Neuron (in vitro differentiated cells): Measurements from ENCODE around the gene MROH7.

Experiments
- H2AFZ ChIP-seq: one replicate; pipeline ENCODE4 v1.6.1; 2013; ENCODE audit warnings: low read depth, mild to moderate bottlenecking, inconsistent platforms, low read length, moderate library complexity
- H3K27me3 ChIP-seq: one replicate; pipeline ENCODE4 v1.6.1; 2013; ENCODE audit warnings: low read length; ENCODE audit not compliant: insufficient read depth
- H3K36me3 ChIP-seq: one replicate; pipeline ENCODE4 v1.6.1; 2013; ENCODE audit warnings: low read length; ENCODE audit not compliant: insufficient read depth
- H3K4me1 ChIP-seq: one replicate; pipeline ENCODE4 v1.6.1; 2013; ENCODE audit warnings: low read length; ENCODE audit not compliant: insufficient read depth
- H3K4me3 ChIP-seq: 2 replicates; pipeline ENCODE4 v1.5.1; 2013; ENCODE audit warnings: mild to moderate bottlenecking, low read length, moderate library complexity
- H3K9me3 ChIP-seq: one replicate; pipeline ENCODE4 v1.6.1; 2013; ENCODE audit warnings: low read length

MROH7 gene

DNA sequence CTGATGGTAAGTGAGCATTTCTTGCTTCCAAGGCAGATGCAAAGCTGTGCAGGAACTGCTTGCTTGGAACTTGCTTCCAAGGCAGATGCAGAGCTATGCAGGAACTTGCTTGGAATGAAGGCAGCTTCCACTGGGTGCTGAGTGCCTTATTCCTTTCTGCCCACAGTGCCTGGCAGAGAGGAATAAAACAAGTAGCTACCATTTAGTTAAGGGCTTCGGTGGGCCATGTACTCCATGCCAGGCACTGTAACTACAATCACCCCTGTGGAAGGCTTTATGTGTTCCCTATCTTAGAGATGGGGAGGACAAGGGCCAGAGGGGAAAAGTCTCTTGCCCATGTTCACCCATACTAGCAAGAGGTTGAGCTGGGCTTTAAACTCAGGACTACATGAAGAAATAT is 8.3 kb downstream of the MROH7 start:
- Histone ChIP-seq H3K27me3 (peaks cover 4% of the 10 kb centered on the region), H3K4me3 (no peak overlapping the region), H2AFZ (no peak overlapping the region), H3K9me3 (no peaks in the 10 kb centered on the region), H3K4me1 (no peaks in the 10 kb centered on the region), H3K36me3 (no peaks in the 10 kb centered on the region)

DNA sequence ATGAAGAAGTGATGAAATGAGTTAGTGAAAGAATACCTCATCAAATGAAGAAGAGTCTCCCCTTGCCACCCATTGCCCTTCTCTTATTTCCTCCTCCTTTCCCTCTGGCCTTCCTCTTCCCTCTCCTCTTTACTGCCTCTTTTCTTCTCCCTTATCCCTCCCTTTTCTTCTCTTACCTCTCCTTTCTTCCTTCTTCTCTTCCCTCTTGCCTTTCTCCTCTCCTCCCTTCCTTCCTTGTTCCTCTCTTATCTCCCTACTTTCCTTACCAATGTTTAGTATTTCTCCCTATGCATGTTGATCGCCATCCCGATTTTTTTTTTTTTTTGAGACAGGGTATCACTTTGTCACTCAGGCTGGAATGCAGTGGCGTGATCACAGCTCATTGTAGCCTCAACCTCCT is 8.8 kb downstream of the MROH7 start:
- no peak overlapping the region for H3K4me3 ChIP-seq
- no peaks in the 10 kb centered on the region for H3K9me3 ChIP-seq
- H3K4me1 ChIP-seq = no peaks in the 10 kb centered on the region
- H3K27me3 ChIP-seq = peaks cover 4% of the 10 kb centered on the region
- H2AFZ ChIP-seq = no peak overlapping the region
- H3K36me3 ChIP-seq = no peaks in the 10 kb centered on the region

DNA sequence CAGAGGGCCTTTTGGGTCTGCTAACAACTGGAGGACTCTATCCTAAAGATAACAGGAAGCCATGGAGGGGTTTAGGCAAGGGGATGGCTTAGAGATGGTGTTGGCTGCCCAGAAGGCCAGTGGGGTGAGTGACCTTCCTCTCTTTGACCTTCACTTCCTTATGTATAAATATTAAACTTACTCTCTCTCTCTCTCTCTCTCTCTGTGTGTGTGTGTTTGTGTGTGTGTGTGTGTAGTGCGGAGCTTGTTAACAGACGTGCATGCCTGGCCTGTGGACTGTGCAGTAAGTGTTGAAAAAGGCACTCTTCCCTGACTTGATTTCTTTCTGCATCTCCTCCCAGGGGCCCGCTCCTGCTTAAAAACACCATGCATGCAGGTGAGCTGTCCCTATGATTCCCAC is 10.0 kb downstream of the MROH7 start:
- no peaks in the 10 kb centered on the region for H3K36me3 ChIP-seq
- H3K9me3 ChIP-seq = no peaks in the 10 kb centered on the region
- H3K4me3 ChIP-seq = no peak overlapping the region
- no peaks in the 10 kb centered on the region for H3K4me1 ChIP-seq
- no peak overlapping the region for H2AFZ ChIP-seq
- H3K27me3 ChIP-seq = peaks cover 4% of the 10 kb centered on the region

DNA sequence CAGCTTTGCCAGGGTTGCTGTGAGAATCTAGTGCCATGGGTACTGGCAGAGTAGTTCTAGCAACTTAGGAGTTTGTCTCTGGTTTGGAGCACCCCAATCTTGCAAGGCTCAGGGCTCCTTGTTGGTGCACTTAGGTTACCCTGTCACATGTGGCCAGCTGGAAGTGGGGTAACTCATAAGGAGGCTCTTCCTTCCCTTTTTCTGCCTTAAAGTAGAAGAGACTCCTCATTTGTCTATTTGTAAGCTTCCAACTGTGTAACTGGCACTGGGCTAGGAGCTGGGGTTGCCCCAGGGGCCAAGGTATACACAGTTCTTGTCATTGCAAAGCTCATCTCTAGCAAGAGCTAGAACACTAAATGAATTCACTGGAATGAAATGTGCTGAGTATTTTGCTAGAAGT is 10.6 kb downstream of the MROH7 start:
- no peaks in the 10 kb centered on the region for H3K4me1 ChIP-seq
- H3K36me3 ChIP-seq = no peaks in the 10 kb centered on the region
- no peaks in the 10 kb centered on the region for H3K9me3 ChIP-seq
- H3K4me3 ChIP-seq = no peak overlapping the region
- peaks cover 4% of the 10 kb centered on the region for H3K27me3 ChIP-seq
- no peak overlapping the region for H2AFZ ChIP-seq

DNA sequence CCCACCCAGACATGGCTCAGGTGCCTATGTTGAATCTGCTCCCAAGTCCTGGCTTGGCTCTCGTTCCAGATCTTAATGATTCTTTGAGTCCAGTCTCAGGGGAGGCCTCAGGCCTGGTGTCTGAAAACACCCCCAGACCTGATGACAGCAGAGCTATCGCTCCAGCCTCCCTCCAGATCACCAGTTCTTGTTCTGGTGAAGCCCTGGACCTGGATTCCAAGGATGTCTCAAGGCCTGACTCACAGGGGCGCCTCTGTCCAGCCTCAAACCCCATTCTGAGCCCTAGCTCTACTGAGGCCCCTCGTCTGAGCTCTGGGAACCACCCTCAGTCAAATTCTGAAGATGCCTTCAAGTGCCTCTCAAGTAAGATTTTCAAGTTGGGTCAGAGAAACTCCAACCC is 11.4 kb downstream of the MROH7 start:
- peaks cover 4% of the 10 kb centered on the region for H3K27me3 ChIP-seq
- H2AFZ ChIP-seq = no peak overlapping the region
- no peaks in the 10 kb centered on the region for H3K9me3 ChIP-seq
- H3K4me1 ChIP-seq = no peaks in the 10 kb centered on the region
- H3K4me3 ChIP-seq = no peak overlapping the region
- no peaks in the 10 kb centered on the region for H3K36me3 ChIP-seq

DNA sequence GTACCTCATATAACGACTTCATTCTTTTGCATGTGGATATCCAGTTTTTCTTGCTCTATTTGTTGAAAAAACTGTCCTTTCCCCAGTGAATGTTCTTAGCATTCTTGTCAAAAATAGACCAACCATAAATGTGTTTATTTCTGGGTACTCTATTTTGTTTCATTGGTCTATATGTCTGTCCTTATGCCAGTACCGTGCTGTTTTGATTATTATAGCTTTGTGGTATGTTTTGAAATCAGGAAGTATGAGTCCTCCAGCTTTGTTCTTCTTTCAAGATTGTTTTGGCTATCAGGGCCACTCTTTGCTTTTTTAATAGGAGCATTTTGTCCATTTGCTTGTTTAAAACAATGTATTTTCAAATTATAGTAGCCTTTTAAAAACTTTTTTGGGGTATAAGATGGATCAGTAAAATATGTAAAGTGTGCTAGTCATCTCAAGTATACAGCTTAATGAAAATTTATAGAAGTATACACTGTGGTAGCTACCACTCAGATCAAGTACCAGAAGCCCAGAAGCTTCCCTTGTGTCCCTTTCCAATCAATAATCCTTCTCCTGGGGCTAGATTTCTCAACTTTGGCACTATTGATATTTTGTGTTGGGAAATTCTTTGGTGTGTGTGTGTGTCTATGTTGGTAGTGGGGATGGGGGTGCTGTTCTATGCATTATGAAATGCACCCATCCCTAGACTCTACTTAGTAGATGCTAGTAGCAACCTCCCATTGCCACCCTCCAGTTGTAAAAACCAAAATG is 16.8 kb downstream of the MROH7 start:
- no peaks in the 10 kb centered on the region for H3K36me3 ChIP-seq
- H3K9me3 ChIP-seq = no peaks in the 10 kb centered on the region
- H3K27me3 ChIP-seq = no peaks in the 10 kb centered on the region
- H3K4me1 ChIP-seq = no peaks in the 10 kb centered on the region
- no peak overlapping the region for H3K4me3 ChIP-seq
- H2AFZ ChIP-seq = no peak overlapping the region

DNA sequence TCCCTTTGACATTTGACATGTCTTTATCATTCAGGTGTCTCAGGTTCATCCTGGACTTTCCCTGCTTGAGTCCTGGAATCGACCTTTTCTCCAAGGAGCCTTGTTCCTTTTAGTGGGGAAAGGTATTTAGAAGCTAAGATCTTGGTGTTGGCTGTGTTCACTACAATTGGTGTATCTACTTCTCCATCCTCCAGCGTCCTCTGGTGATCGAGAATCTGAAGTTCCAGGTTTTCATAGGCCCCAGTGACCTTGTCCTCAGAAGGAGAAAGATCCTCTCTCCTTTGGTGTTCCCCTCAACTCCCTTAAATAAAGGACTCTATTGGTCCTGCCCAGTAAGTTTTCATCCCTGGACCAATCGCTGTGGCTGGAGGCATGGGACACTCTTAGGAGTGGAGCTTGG is 22.1 kb downstream of the MROH7 start:
- Histone ChIP-seq H3K9me3 (no peaks in the 10 kb centered on the region), H3K27me3 (no peaks in the 10 kb centered on the region), H3K36me3 (no peaks in the 10 kb centered on the region), H2AFZ (no peak overlapping the region), H3K4me1 (no peaks in the 10 kb centered on the region), H3K4me3 (no peak overlapping the region)

DNA sequence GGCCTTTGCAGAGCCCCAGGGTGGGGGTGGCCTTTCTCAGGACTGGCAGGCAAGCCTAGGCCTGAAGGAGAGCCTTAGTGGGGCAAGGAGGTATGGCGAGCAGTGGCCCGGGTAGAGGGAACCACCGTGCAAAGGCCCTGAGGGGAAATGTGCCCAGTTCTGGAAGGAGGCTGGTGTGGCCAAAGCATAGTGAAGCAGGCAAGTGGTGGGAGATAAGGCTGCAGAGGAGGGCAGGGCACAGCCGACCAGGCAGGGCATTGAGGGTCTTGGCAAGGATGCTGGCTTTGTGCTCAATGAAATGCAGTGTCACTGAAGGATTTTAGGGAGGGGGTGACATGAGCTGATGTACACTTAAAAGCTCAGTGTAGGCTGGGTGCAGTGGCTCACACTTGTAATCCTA is 22.8 kb downstream of the MROH7 start:
- Histone ChIP-seq H2AFZ (no peak overlapping the region), H3K9me3 (no peaks in the 10 kb centered on the region), H3K4me1 (no peaks in the 10 kb centered on the region)

DNA sequence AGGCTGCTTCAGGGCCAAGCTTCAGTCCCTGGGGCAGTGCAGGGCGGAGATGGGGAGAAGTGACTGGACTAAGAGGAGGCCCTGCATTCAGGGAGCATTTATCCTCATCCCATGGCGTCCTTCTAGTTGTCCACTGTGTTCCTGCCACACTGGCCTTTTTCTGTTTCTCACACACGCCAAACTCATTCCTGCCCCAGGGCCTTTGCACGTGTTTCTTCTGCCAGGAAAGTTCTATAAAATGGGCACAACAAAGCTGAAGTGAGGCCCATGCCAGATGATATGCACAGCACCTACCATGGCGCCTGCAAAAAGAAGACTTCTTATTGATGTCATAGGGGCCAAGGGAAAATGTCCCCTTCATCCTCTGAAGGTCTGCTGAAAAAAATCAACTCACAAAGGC is 24.3 kb downstream of the MROH7 start:
- H3K4me1 ChIP-seq = no peaks in the 10 kb centered on the region
- H3K36me3 ChIP-seq = no peaks in the 10 kb centered on the region
- H3K9me3 ChIP-seq = no peaks in the 10 kb centered on the region
- H3K4me3 ChIP-seq = no peak overlapping the region
- no peak overlapping the region for H2AFZ ChIP-seq
- H3K27me3 ChIP-seq = no peaks in the 10 kb centered on the region

More for the DNA sequence above, 22.8 kb downstream of the MROH7 start:
- Histone ChIP-seq H3K36me3 (no peaks in the 10 kb centered on the region), H3K27me3 (no peaks in the 10 kb centered on the region), H3K4me3 (no peak overlapping the region)

DNA sequence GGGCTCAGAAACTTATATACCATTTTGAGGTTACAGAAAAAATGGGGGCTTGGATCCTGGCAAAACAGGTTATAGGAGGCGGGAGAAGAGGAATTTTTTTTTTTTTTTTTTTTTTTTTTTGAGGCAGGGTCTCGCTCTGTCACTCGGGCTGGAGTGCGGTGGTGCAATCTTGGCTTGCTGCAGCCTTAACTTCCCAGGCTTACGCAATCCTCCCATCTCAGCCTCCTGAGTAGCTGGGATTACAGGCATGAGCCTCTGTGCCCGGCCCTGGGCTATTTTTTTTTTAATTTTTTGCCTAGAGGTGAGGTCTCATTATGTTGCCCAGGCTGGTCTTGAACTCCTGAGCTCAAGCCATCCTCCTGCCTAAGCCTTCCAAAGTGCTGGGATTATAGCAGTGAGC is 24.7 kb downstream of the MROH7 start:
- no peaks in the 10 kb centered on the region for H3K4me1 ChIP-seq
- H3K9me3 ChIP-seq = no peaks in the 10 kb centered on the region
- no peaks in the 10 kb centered on the region for H3K36me3 ChIP-seq
- H3K27me3 ChIP-seq = no peaks in the 10 kb centered on the region
- H3K4me3 ChIP-seq = no peak overlapping the region
- no peak overlapping the region for H2AFZ ChIP-seq

DNA sequence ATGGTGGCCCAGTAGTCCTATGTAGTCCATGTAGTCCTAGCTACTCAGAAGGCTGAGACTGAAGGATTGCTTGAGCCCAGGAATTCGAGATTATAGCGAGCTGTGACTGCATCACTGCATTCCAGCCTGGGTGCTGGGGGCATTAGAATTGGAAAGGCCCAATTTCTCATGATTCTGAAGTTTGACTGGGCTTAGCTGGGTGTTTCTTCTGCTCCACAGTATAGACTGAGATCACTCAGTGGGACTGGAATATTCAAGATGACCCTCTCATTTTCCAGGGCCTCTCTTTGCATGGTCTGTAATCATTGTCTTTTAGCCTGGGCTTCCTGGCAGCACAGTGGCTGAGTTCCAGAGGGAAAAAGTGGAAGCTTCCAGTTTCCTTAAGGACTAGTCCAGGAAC is 26.2 kb downstream of the MROH7 start:
- no peaks in the 10 kb centered on the region for H3K27me3 ChIP-seq
- no peaks in the 10 kb centered on the region for H3K36me3 ChIP-seq
- no peaks in the 10 kb centered on the region for H3K4me1 ChIP-seq
- no peak overlapping the region for H3K4me3 ChIP-seq
- H3K9me3 ChIP-seq = no peaks in the 10 kb centered on the region
- no peak overlapping the region for H2AFZ ChIP-seq

DNA sequence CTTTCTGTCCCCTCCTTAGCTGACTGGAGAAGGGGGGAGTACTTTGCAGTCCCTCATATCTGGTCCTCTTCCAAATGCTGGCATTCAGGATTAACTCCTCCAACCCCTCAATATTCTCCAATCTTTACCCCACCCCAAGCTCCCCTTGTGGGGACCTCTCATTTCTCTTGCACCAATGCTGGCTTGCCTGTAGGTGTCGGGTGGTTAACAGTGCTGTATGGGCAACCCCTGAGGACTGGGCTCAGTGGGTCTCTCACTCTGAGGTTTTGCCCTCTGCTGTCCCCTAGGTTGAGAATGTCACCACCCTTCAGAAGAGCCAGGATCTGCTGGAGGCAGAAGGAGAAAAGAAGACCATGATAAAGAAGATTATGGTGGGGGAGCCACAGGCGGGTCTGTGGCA is 27.0 kb downstream of the MROH7 start:
- Histone ChIP-seq H2AFZ (no peak overlapping the region), H3K4me3 (no peak overlapping the region), H3K9me3 (no peaks in the 10 kb centered on the region), H3K36me3 (no peaks in the 10 kb centered on the region), H3K27me3 (no peaks in the 10 kb centered on the region), H3K4me1 (no peaks in the 10 kb centered on the region)

DNA sequence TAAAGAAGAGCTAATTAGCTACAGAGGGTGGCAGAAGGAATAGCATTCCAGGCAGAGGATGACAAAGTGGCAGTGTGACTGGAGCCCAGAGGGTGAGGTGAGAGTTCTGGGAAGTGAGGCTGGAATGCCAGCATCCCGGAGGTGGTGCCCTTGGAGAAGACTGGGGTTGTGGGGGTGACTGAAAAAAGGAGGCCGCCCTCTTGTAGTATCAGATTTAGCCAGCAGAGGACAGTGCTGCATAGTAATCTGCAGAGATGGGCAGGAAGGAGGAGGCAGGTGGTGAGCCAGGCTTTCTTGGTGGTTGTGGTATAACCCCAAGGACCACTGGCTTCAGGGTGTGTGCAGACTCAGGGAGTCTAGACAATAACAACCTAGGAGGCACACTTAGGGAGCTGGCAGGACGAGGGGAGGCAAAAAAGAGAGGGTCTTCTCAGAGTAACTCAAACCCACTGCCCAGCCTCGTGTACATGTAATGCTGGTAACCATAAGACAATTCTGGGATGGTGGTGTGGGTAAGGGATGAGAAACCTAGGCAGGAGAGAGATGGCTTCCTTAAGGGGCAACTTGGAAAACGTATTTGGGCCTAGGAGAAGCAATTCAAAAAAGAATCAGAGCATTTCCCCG is 30.5 kb downstream of the MROH7 start:
- Histone ChIP-seq H3K27me3 (no peaks in the 10 kb centered on the region), H3K4me1 (no peaks in the 10 kb centered on the region), H2AFZ (no peak overlapping the region), H3K9me3 (peaks cover 2% of the 10 kb centered on the region), H3K4me3 (no peak overlapping the region), H3K36me3 (no peaks in the 10 kb centered on the region)
